Transverse colon (tissue), 4 donors: Measurements from ENCODE around the gene CRTC3.

Source experiments
- POLR2A ChIP-seq: fragments of 450-650 bp; IDR thresholded peaks from one replicate; pipeline ENCODE4 v1.6.1; 2016; ENCODE audit warnings: antibody characterized with exemption, mild to moderate bottlenecking, moderate library complexity
- POLR2AphosphoS5 ChIP-seq, 3 donors: sonication (generic); formaldehyde crosslinking; IDR thresholded peaks; one replicate each; pipeline ENCODE4 v1.6.1; 2016; ENCODE audit warnings: antibody characterized with exemption in 3 of 3
- TF ChIP-seq, protein P1 (sequence below), 5 experiments: fragments of 200-600 bp in 3 of 5; fragments of 450-650 bp in 2 of 5; sonication (generic) in 3 of 5; IDR thresholded peaks; 1 replicate in 2 of 5; 2 replicates in 3 of 5; pipeline ENCODE4 v1.5.1; 2016 to 2017; ENCODE audit warnings: antibody characterized with exemption in 5 of 5, inconsistent platforms in 3 of 5, mild to moderate bottlenecking in 2 of 5, moderate library complexity in 1 of 5

GRCh38 chr15:90619468-90619867 lies 89.7 kb downstream of the CRTC3 start:
- TF ChIP-seq, protein P1, sequence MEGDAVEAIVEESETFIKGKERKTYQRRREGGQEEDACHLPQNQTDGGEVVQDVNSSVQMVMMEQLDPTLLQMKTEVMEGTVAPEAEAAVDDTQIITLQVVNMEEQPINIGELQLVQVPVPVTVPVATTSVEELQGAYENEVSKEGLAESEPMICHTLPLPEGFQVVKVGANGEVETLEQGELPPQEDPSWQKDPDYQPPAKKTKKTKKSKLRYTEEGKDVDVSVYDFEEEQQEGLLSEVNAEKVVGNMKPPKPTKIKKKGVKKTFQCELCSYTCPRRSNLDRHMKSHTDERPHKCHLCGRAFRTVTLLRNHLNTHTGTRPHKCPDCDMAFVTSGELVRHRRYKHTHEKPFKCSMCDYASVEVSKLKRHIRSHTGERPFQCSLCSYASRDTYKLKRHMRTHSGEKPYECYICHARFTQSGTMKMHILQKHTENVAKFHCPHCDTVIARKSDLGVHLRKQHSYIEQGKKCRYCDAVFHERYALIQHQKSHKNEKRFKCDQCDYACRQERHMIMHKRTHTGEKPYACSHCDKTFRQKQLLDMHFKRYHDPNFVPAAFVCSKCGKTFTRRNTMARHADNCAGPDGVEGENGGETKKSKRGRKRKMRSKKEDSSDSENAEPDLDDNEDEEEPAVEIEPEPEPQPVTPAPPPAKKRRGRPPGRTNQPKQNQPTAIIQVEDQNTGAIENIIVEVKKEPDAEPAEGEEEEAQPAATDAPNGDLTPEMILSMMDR (IDR thresholded peaks at IDR 0.05) = no peak
- no peak for TF ChIP-seq POLR2AphosphoS5 (IDR thresholded peaks at IDR 0.05)
- no peak for TF ChIP-seq POLR2A
